Measurements from ENCODE around the gene UBXN11.

DNA sequence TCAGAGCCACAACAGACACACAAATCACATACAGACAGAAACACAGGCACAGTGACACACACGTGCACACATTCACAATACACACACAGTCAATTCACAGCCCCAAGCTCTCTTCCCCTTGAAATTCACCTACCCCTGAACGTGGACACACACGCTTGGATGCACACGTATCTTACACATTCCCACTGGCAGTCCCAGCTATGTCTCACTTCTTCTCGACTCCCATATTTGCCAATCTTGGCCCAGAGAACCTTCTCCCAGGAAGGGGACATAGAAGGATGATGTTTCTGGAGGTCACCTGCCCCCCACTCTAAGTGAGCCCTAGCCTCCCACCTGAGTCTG, 45.9 kb upstream of the UBXN11 start:
- TF ChIP-seq, protein P1, sequence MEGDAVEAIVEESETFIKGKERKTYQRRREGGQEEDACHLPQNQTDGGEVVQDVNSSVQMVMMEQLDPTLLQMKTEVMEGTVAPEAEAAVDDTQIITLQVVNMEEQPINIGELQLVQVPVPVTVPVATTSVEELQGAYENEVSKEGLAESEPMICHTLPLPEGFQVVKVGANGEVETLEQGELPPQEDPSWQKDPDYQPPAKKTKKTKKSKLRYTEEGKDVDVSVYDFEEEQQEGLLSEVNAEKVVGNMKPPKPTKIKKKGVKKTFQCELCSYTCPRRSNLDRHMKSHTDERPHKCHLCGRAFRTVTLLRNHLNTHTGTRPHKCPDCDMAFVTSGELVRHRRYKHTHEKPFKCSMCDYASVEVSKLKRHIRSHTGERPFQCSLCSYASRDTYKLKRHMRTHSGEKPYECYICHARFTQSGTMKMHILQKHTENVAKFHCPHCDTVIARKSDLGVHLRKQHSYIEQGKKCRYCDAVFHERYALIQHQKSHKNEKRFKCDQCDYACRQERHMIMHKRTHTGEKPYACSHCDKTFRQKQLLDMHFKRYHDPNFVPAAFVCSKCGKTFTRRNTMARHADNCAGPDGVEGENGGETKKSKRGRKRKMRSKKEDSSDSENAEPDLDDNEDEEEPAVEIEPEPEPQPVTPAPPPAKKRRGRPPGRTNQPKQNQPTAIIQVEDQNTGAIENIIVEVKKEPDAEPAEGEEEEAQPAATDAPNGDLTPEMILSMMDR (IDR thresholded peaks at IDR 0.05; ENCODE audit: low read length) = no peak
- TF ChIP-seq EZH2 (IDR thresholded peaks at IDR 0.05; ENCODE audit: borderline replicate concordance, low read length) = no peak
